Erythroblast (primary cell): ENCODE measurements around the gene IQGAP3.

Experiments
- GATA1 ChIP-seq: IDR thresholded peaks from 2 replicates; pipeline ENCODE4 v1.6.1; 2011; ENCODE audit warnings: low read depth, mild to moderate bottlenecking, control low read depth, low read length, moderate library complexity
- POLR2A ChIP-seq: IDR thresholded peaks from 2 replicates; pipeline ENCODE4 v1.6.1; 2011; ENCODE audit warnings: mild to moderate bottlenecking, low read length

- TF ChIP-seq POLR2A: no peak
- no peak for TF ChIP-seq GATA1
Measured at GRCh38 chr1:156555715-156556114, 16.6 kb downstream of the IQGAP3 start.
